HL-60 (cell line): ENCODE measurements around the gene KRTAP5-3.
A peak's percentile ranks its signal among the peaks of the same experiment; 100 is the strongest.
"Not testable (repeated sequence)": the region's sequence is repeated elsewhere in the genome, so short reads cannot be mapped to it uniquely, and the experiment has no call there.

ENCODE experiments used
- DNase-seq, 2 experiments: peaks; one replicate each; pipeline ENCODE4 v3.0.0-alpha.2; 2010 to 2020; ENCODE audit warnings: low read depth in 1 of 2, low spot score in 1 of 2
- H3K27ac ChIP-seq: fragments of 250-450 bp; sonication (Bioruptor Pico); replicated peaks from 2 replicates; pipeline ENCODE4 v1.5.1; 2020; ENCODE audit warnings: mild to moderate bottlenecking, moderate library complexity
- H3K27me3 ChIP-seq: fragments of 250-450 bp; sonication (Bioruptor Pico); 2 replicates; pipeline ENCODE4 v1.5.1; 2021; ENCODE audit warnings: mild to moderate bottlenecking, moderate library complexity; ENCODE audit not compliant: insufficient read depth, poor library complexity, severe bottlenecking
- H3K4me3 ChIP-seq: replicated peaks from 2 replicates; pipeline ENCODE4 v1.5.1; 2011; ENCODE audit warnings: mild to moderate bottlenecking, control low read depth, low read length; ENCODE audit not compliant: insufficient read depth
- CTCF ChIP-seq: IDR thresholded peaks from one replicate; pipeline ENCODE4 v1.5.1; 2011; ENCODE audit warnings: low read length, control low read depth, inconsistent platforms; ENCODE audit not compliant: insufficient read depth
- GABPA ChIP-seq: IDR thresholded peaks from 2 replicates; pipeline ENCODE4 v1.6.1; 2012; ENCODE audit warnings: low read depth
- POLR2AphosphoS5 ChIP-seq: IDR thresholded peaks from 2 replicates; pipeline ENCODE4 v1.6.1; 2012; ENCODE audit warnings: low read depth
- REST ChIP-seq: IDR thresholded peaks from 2 replicates; pipeline ENCODE4 v1.6.1; 2012; ENCODE audit warnings: low read depth; ENCODE audit not compliant: insufficient replicate concordance
- SPI1 ChIP-seq: IDR thresholded peaks from 2 replicates; pipeline ENCODE4 v1.6.1; 2012; ENCODE audit warnings: low read depth, mild to moderate bottlenecking, borderline replicate concordance

KRTAP5-3 gene

GRCh38 chr11:1592628-1593027 lies 15.6 kb downstream of the KRTAP5-3 start:
- TF ChIP-seq GABPA (no peak), SPI1 (no peak), CTCF (no peak), REST (no peak), POLR2AphosphoS5 (no peak)
- H3K4me3 ChIP-seq, result no peak overlapping the region
- peaks cover 3% of the 10 kb centered on the region for H3K27me3 ChIP-seq
- DNase-seq, result no peak
- H3K27ac ChIP-seq, result no peak overlapping the region

GRCh38 chr11:1589996-1590395 lies 18.3 kb downstream of the KRTAP5-3 start:
- H3K27me3 ChIP-seq, result peaks cover 3% of the 10 kb centered on the region
- no peak overlapping the region for H3K4me3 ChIP-seq
- DNase-seq, result no peak
- TF ChIP-seq REST (no peak), GABPA (no peak), CTCF (no peak), SPI1 (no peak), POLR2AphosphoS5 (no peak)
- H3K27ac ChIP-seq, result no peak overlapping the region

GRCh38 chr11:1589191-1589963 lies 18.9 kb downstream of the KRTAP5-3 start:
- H3K27ac ChIP-seq, H3K27me3 ChIP-seq, H3K4me3 ChIP-seq: not testable (repeated sequence)
- peak; percentile 31 to 52 for DNase-seq

- TF ChIP-seq REST (no peak), POLR2AphosphoS5 (no peak), CTCF (no peak), GABPA (no peak), SPI1 (no peak)
- no peak for DNase-seq
- H3K27ac ChIP-seq, result no peak overlapping the region
- H3K27me3 ChIP-seq, result peaks cover 3% of the 10 kb centered on the region
- H3K4me3 ChIP-seq, result no peak overlapping the region
Measured at GRCh38 chr11:1586699-1587098, 21.6 kb downstream of the KRTAP5-3 start.

GRCh38 chr11:1584661-1585370 lies 23.4 kb downstream of the KRTAP5-3 start, which contains the start of gene KRTAP5-1:
KRTAP5-1 (minus strand) TSS chr11:1585283; CDS start chr11:1585249, 34 bp downstream.
- H3K4me3 ChIP-seq, H3K27me3 ChIP-seq, H3K27ac ChIP-seq, DNase-seq: not testable (repeated sequence)
